HEK293T (cell line): ENCODE data around the gene UVRAG.

Source experiments
- ARNT ChIP-seq: fragments of 450-650 bp; IDR thresholded peaks from 2 replicates; pipeline ENCODE4 v1.6.1; 2017; ENCODE audit warnings: mild to moderate bottlenecking
- BHLHE40 ChIP-seq: fragments of 450-650 bp; IDR thresholded peaks from 2 replicates; pipeline ENCODE4 v1.6.1; 2016; ENCODE audit warnings: mild to moderate bottlenecking, moderate library complexity, borderline replicate concordance
- ELF4 ChIP-seq: fragments of 450-650 bp; IDR thresholded peaks from 2 replicates; pipeline ENCODE4 v1.6.1; 2017; ENCODE audit warnings: antibody characterized with exemption
- FOXA1 ChIP-seq: fragments of 450-650 bp; IDR thresholded peaks from 2 replicates; pipeline ENCODE4 v1.6.1; 2016; ENCODE audit warnings: mild to moderate bottlenecking
- HDGF ChIP-seq: fragments of 450-650 bp; IDR thresholded peaks from 2 replicates; pipeline ENCODE4 v1.6.1; 2017; ENCODE audit warnings: antibody characterized with exemption, borderline replicate concordance
- L3MBTL2 ChIP-seq: fragments of 450-650 bp; conservative IDR thresholded peaks from 2 replicates; pipeline ENCODE4 v1.6.1; 2016; ENCODE audit warnings: mild to moderate bottlenecking
- NFRKB ChIP-seq: fragments of 450-650 bp; IDR thresholded peaks from 2 replicates; pipeline ENCODE4 v1.6.1; 2016; ENCODE audit warnings: mild to moderate bottlenecking, moderate library complexity
- SP1 ChIP-seq: fragments of 450-650 bp; IDR thresholded peaks from 2 replicates; pipeline ENCODE4 v1.6.1; 2017
- ZNF384 ChIP-seq: fragments of 450-650 bp; IDR thresholded peaks from 2 replicates; pipeline ENCODE4 v1.6.1; 2016

DNA sequence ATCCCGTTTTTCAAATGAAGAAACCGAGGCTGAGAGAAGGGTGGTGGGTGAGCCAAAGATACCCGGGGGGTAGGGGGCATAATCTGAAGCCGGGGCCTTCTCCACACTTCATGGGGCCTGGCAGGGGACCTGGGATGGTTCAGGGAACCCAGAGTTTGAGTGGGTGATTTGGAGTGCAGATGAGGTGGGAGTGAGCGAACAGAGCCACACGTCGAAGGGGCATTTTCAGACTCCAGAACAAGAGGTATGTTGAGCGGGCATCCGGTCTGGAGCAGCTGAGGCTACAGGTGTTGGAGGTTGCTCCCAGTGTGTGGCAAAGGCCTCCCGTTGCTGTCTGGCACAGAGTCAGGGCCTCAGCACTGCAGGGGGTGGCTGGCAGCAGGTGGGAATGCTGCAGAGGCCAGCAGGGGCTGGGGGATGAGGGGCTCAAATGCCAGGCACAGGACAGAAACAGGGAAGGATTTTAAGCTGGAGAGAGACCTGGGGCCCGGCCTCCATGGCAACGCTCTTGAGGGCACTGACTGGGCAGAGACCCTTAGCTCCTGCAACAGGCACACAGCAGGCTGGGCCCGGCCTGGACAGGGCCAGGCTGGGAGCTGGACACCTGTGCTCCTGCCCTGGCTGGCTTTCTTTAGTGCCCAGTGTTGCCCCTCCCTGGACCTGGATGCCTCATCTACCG is 345.1 kb downstream of the UVRAG start:
- TF ChIP-seq ELF4 (no peak), ZNF384 (no peak), BHLHE40 (no peak), SP1 (no peak), HDGF (no peak), L3MBTL2 (no peak), NFRKB (no peak), FOXA1 (no peak), ARNT (no peak)
